Coronary artery (tissue), 2 donors: ENCODE measurements around the gene CD151.

Experiments
- DNase-seq: peaks from one replicate; pipeline ENCODE4 v3.0.0-alpha.2; 2017; ENCODE audit warnings: low spot score
- H3K27ac ChIP-seq, 2 donors: fragments of 200-600 bp; sonication (generic); one replicate each; pipeline ENCODE4 v1.5.1; 2016 to 2019
- H3K4me3 ChIP-seq: fragments of 200-600 bp; sonication (generic); 2 replicates; pipeline ENCODE4 v1.5.1; 2016; ENCODE audit warnings: mild to moderate bottlenecking, moderate library complexity
- CTCF ChIP-seq: fragments of 200-600 bp; sonication (generic); IDR thresholded peaks from one replicate; pipeline ENCODE4 v1.5.1; 2019; ENCODE audit warnings: antibody characterized with exemption

Gene CD151

DNA sequence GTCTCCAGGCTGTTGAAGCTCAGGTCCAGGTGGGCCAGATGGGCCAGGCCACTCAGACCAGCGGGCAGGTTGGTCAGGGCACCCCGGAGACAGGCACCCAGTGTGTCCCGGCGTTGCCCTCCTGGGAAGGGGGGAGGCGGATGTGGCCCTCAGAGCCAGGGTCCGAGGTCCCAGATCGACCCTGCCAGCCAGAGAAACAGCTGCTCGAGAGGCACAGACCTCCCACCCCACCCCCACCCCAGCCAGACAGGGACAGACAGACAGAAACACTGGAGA lies 29.3 kb upstream of the CD151 start:
- no peak for TF ChIP-seq CTCF
- no peak overlapping the region for H3K27ac ChIP-seq
- no peak for DNase-seq
- H3K4me3 ChIP-seq, result no peak overlapping the region

DNA sequence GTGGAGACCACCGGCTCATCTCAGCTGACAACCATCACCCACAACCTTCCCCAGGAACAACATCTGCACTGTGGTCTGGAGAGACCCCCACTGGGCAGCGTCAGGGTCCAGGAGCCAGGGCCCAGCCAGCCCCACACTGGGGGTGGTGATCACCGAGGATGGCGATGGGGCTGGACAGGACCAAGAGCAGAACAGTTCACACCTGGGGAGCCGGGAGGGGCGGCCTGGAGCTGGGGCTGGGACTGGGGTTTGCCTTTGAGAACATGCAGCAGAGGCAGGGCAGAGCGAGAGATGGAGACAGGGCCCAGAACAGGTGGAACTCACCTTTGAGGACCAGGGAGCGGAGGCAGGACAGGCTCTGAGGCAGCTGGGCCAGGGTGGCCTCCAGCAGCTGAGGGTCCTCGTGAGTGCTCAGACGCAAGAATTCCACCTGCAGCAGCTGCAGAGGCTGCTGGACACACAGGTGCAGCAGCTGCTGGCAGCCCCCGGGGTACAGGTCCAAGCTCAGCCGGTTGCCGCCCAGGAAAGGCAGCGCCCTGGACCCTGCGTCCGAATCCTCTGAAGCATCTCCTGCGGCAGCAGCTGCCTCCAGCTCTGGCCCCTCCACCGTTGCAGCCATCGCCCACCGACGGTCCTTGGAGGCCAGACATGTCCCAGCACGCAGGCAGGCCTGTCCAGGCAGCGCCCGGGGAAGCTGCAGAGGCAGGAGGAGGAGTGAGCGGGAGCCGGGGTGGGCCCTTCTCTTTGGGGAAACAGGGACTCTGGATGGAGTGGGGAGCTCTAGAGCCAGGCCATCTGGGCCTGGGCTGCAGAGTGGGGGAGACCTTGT lies 28.8 kb upstream of the CD151 start:
- no peak for TF ChIP-seq CTCF
- Histone ChIP-seq H3K27ac (peak overlapping the region in 1 of 2 donors; percentile 95), H3K4me3 (peak overlapping the region; percentile 78)
- DNase-seq, result no peak

DNA sequence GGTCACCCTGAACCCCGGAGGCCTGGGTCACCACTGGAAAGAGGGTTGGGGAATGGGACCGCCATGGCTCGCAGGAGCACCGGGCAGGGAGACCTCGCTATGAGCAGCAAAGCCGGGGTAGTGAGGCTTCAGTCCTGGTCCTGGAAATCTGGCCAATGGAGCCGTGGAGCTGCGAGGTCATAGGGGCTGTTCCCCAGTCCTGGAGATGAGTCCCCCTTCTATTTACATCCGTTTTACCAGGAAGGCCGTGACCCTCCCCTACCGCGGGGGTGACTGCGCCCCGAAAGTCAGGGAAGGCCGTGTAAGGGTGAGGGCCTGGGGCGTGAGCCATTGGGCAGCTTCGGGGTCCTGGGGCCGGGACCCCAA lies 28.2 kb upstream of the CD151 start:
- TF ChIP-seq CTCF, result no peak
- Histone ChIP-seq H3K4me3 (peak overlapping the region; percentile 78), H3K27ac (peak overlapping the region; percentile 72 to 95)
- no peak for DNase-seq

GRCh38 chr11:808427-809286 lies 24.1 kb upstream of the CD151 start:
- no peak for DNase-seq
- peak overlapping the region; percentile 94 to 97 for H3K27ac ChIP-seq
- no peak for TF ChIP-seq CTCF
- H3K4me3 ChIP-seq, result peak overlapping the region; percentile 93

GRCh38 chr11:809287-810039 lies 23.3 kb upstream of the CD151 start, which contains the start of gene RPLP2:
RPLP2 (plus strand) TSS chr11:809967; CDS start chr11:810235, 268 bp downstream.
- Histone ChIP-seq H3K4me3 (peak within 1 kb of the TSS; percentile 93), H3K27ac (peak within 1 kb of the TSS; percentile 94 to 97)
- no peak for TF ChIP-seq CTCF
- DNase-seq, result peak; percentile 99

- H3K27ac ChIP-seq, result peak overlapping the region; percentile 94 to 97
- peak overlapping the region; percentile 93 for H3K4me3 ChIP-seq
- no peak for TF ChIP-seq CTCF
- DNase-seq, result no peak
These were observed 22.6 kb upstream of the CD151 start for GRCh38 chr11:810040-810567.
